K562 (cell line): ENCODE measurements around the gene PTGR1. TPM values are rescaled to one million over a fixed set of nuclear protein-coding genes. Genes with fewer than 3 reads are reported as not detected.

Experiments
- ARNT ChIP-seq, 2 experiments: fragments of 450-650 bp; IDR thresholded peaks; 2 replicates each; pipeline ENCODE4 v1.6.1; 2016; ENCODE audit warnings: mild to moderate bottlenecking in 1 of 2
- CBX5 ChIP-seq: IDR thresholded peaks from 2 replicates; pipeline ENCODE4 v1.6.1; 2014; ENCODE audit warnings: low read depth, borderline replicate concordance
- CC2D1A ChIP-seq: fragments of 450-650 bp; IDR thresholded peaks from 2 replicates; pipeline ENCODE4 v1.6.1; 2017; ENCODE audit warnings: mild to moderate bottlenecking
- COPS2 ChIP-seq: fragments of 450-650 bp; conservative IDR thresholded peaks from 2 replicates; pipeline ENCODE4 v1.6.1; 2016; ENCODE audit warnings: mild to moderate bottlenecking, moderate library complexity
- FOXJ2 ChIP-seq: fragments of 200-800 bp; sonication (Bioruptor generic); IDR thresholded peaks from 2 replicates; pipeline ENCODE4 v1.6.1; 2016; ENCODE audit warnings: missing genetic modification characterization, missing compliant biosample characterization
- HEY1 ChIP-seq: fragments of 250-450 bp; sonication (Bioruptor Pico); IDR thresholded peaks from 2 replicates; pipeline ENCODE4 v1.5.0; 2020; ENCODE audit warnings: mild to moderate bottlenecking, moderate library complexity, borderline replicate concordance
- MEF2A ChIP-seq: IDR thresholded peaks from 2 replicates; pipeline ENCODE4 v1.6.1; 2011; ENCODE audit warnings: low read depth, mild to moderate bottlenecking, low read length, moderate library complexity; ENCODE audit not compliant: control insufficient read depth
- POLR2AphosphoS5 ChIP-seq: IDR thresholded peaks from 2 replicates; pipeline ENCODE4 v1.6.1; 2011; ENCODE audit warnings: mild to moderate bottlenecking, low read depth, low read length, moderate library complexity; ENCODE audit not compliant: control insufficient read depth, insufficient read depth
- POU5F1 ChIP-seq: fragments of 150-350 bp; IDR thresholded peaks from 2 replicates; pipeline ENCODE4 v1.6.1; 2014; ENCODE audit warnings: borderline replicate concordance, low read length, low read depth, mild to moderate bottlenecking; ENCODE audit not compliant: partially characterized antibody
- SMARCE1 ChIP-seq: fragments of 450-650 bp; IDR thresholded peaks from 2 replicates; pipeline ENCODE4 v1.7.1; 2016; ENCODE audit warnings: mild to moderate bottlenecking
- TEAD1 ChIP-seq, 2 experiments: fragments of 450-650 bp in 1 of 2; sonication (generic) in 1 of 2; formaldehyde crosslinking; IDR thresholded peaks; 2 replicates each; pipeline versions ENCODE4 v1.4.0 to v1.8.0; 2020 to 2022; ENCODE audit warnings: mild to moderate bottlenecking in 2 of 2, missing genetic modification reagents in 1 of 2
- ZNF212 ChIP-seq: fragments of 450-650 bp; formaldehyde crosslinking; IDR thresholded peaks from 2 replicates; pipeline ENCODE4 v1.4.0; 2020; ENCODE audit warnings: mild to moderate bottlenecking
- ZNF263 ChIP-seq: sonication (generic); formaldehyde crosslinking; IDR thresholded peaks from 2 replicates; pipeline ENCODE4 v1.8.0; 2022; ENCODE audit warnings: mild to moderate bottlenecking, missing genetic modification reagents, borderline replicate concordance
- ZNF551 ChIP-seq: fragments of 250-450 bp; sonication (Bioruptor Pico); IDR thresholded peaks from 2 replicates; pipeline ENCODE4 v1.5.0; 2021; ENCODE audit warnings: mild to moderate bottlenecking, moderate library complexity
- polyA plus RNA-seq, 8 experiments: library from polyadenylated mRNA; depleted of rRNA in 4 of 8; stranded (reverse) in 5 of 8; unstranded in 3 of 8; fragments of >200 nt; fragmentation: Nextera tagmentation in 2 of 8; fragmentation: Illumina TruSeq in 1 of 8; extraction: Ambion mirVana in 2 of 8; extraction: Trizol in 1 of 8; gene quantifications; 2 replicates each; pipeline versions ENCODE4 v1.2.1 to v1.2.3, GENCODE V29; 2011 to 2014; ENCODE audit warnings: inconsistent platforms in 1 of 8, missing spikeins in 1 of 8
- total RNA-seq, 7 experiments: library from RNA; depleted of rRNA in 6 of 7; stranded (reverse); fragments of >200 nt in 6 of 7; fragmentation: Illumina TruSeq in 2 of 7; extraction: Trizol in 2 of 7; gene quantifications; 2 replicates each; pipeline versions ENCODE4 v1.2.1 to v1.2.3, GENCODE V29; 2011 to 2021; ENCODE audit warnings: low replicate concordance in 1 of 7
- TF ChIP-seq, protein P1 (sequence below): fragments of 450-650 bp; conservative IDR thresholded peaks from 2 replicates; pipeline ENCODE4 v1.6.1; 2016; ENCODE audit warnings: missing genetic modification characterization, low read depth, mild to moderate bottlenecking, control low read depth, missing compliant biosample characterization
- TF ChIP-seq, protein P2 (sequence below), 2 experiments: fragments of 200-800 bp in 1 of 2; sonication (Bioruptor generic) in 1 of 2; sonication (generic) in 1 of 2; formaldehyde crosslinking in 1 of 2; IDR thresholded peaks in 1 of 2; conservative IDR thresholded peaks in 1 of 2; 2 replicates each; pipeline versions ENCODE4 v1.5.0 to v1.6.1; 2016 to 2020; ENCODE audit warnings: missing compliant biosample characterization in 1 of 2, missing genetic modification characterization in 1 of 2, missing genetic modification reagents in 1 of 2
- TF ChIP-seq, protein P3 (sequence below): fragments of 250-450 bp; sonication (Bioruptor Pico); IDR thresholded peaks from 2 replicates; pipeline ENCODE4 v1.5.0; 2020; ENCODE audit warnings: mild to moderate bottlenecking
- TF ChIP-seq, protein P4 (sequence below): fragments of 450-650 bp; formaldehyde crosslinking; IDR thresholded peaks from 2 replicates; pipeline ENCODE4 v1.4.0; 2022; ENCODE audit warnings: missing genetic modification characterization

Gene PTGR1
- total and polyA plus RNA-seq, 9 of the 15 experiments (the other 6 are each of a cell fraction or from before 2014, with no cell fraction given) = 0.22 TPM; not detected in 8

DNA sequence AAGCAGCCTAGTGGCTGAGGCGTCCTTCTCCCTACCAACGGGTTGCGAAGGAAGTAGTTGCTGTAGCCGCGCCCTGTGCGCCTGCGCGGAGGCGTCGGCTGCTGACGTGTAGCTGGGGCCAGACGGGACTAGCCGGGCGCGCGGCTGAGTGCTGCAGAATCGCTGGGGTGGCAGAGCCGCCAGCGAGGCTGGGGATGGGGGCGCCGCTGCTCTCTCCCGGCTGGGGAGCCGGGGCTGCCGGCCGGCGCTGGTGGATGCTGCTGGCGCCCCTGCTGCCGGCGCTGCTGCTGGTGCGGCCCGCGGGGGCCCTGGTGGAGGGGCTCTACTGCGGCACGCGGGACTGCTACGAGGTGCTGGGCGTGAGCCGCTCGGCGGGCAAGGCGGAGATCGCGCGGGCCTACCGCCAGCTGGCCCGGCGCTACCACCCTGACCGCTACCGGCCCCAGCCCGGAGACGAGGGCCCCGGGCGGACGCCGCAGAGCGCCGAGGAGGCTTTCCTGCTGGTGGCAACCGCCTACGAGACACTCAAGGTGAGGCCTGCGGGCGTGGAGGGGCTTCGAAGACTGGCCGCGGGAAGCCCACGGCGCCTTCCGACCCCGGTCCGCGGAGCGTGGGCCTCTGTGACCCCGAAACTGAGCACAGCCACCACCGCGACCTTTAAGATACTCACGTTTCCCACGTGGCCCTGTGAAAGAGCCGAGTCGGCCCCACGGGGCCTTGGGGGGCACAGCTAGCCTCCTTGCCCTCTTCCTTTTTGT, 31.9 kb upstream of the PTGR1 start, which contains the start of gene DNAJC25 (continued):
- no peak for TF ChIP-seq COPS2
- peak; percentile 92 for TF ChIP-seq POLR2AphosphoS5
- TF ChIP-seq CC2D1A = no peak
- TF ChIP-seq, protein P1, sequence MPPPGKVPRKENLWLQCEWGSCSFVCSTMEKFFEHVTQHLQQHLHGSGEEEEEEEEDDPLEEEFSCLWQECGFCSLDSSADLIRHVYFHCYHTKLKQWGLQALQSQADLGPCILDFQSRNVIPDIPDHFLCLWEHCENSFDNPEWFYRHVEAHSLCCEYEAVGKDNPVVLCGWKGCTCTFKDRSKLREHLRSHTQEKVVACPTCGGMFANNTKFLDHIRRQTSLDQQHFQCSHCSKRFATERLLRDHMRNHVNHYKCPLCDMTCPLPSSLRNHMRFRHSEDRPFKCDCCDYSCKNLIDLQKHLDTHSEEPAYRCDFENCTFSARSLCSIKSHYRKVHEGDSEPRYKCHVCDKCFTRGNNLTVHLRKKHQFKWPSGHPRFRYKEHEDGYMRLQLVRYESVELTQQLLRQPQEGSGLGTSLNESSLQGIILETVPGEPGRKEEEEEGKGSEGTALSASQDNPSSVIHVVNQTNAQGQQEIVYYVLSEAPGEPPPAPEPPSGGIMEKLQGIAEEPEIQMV (tag) = no peak
- TF ChIP-seq FOXJ2 (tag) = no peak
- TF ChIP-seq ARNT (IDR thresholded peaks at IDR 0.05) = no peak
- no peak for TF ChIP-seq MEF2A
- peak in 1 of 2 experiments; percentile 74; a peak in 1 of 4 replicates for TF ChIP-seq TEAD1 (CRISPR knock-in tag; IDR thresholded peaks at IDR 0.05)
- no peak for TF ChIP-seq ZNF263 (CRISPR knock-in tag)
- no peak for TF ChIP-seq HEY1 (CRISPR knock-in tag)
- TF ChIP-seq, protein P2, sequence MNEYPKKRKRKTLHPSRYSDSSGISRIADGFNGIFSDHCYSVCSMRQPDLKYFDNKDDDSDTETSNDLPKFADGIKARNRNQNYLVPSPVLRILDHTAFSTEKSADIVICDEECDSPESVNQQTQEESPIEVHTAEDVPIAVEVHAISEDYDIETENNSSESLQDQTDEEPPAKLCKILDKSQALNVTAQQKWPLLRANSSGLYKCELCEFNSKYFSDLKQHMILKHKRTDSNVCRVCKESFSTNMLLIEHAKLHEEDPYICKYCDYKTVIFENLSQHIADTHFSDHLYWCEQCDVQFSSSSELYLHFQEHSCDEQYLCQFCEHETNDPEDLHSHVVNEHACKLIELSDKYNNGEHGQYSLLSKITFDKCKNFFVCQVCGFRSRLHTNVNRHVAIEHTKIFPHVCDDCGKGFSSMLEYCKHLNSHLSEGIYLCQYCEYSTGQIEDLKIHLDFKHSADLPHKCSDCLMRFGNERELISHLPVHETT (CRISPR knock-in tag; conservative IDR thresholded peaks at IDR 0.05 in 1 of 2, IDR thresholded peaks at IDR 0.05 in 1 of 2) = no peak
- TF ChIP-seq, protein P3, sequence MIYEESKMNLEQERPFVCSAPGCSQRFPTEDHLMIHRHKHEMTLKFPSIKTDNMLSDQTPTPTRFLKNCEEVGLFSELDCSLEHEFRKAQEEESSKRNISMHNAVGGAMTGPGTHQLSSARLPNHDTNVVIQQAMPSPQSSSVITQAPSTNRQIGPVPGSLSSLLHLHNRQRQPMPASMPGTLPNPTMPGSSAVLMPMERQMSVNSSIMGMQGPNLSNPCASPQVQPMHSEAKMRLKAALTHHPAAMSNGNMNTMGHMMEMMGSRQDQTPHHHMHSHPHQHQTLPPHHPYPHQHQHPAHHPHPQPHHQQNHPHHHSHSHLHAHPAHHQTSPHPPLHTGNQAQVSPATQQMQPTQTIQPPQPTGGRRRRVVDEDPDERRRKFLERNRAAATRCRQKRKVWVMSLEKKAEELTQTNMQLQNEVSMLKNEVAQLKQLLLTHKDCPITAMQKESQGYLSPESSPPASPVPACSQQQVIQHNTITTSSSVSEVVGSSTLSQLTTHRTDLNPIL = no peak
- no peak for TF ChIP-seq ZNF551 (CRISPR knock-in tag)
- no peak for TF ChIP-seq SMARCE1
- no peak for TF ChIP-seq CBX5
- TF ChIP-seq POU5F1 = no peak
- TF ChIP-seq, protein P4, sequence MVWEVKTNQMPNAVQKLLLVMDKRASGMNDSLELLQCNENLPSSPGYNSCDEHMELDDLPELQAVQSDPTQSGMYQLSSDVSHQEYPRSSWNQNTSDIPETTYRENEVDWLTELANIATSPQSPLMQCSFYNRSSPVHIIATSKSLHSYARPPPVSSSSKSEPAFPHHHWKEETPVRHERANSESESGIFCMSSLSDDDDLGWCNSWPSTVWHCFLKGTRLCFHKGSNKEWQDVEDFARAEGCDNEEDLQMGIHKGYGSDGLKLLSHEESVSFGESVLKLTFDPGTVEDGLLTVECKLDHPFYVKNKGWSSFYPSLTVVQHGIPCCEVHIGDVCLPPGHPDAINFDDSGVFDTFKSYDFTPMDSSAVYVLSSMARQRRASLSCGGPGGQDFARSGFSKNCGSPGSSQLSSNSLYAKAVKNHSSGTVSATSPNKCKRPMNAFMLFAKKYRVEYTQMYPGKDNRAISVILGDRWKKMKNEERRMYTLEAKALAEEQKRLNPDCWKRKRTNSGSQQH (CRISPR knock-in tag) = no peak
- no peak for TF ChIP-seq ZNF212 (CRISPR knock-in tag)
